HG03442 (cell line): ENCODE data around the gene PAX1.

Experiments
- ATAC-seq: cut with Tn5 transposase; IDR thresholded peaks from one replicate; pipeline ENCODE4 v1.9.1; 2021; ENCODE audit warnings: mild to moderate bottlenecking, moderate library complexity; ENCODE audit not compliant: unreplicated experiment

Gene PAX1

DNA sequence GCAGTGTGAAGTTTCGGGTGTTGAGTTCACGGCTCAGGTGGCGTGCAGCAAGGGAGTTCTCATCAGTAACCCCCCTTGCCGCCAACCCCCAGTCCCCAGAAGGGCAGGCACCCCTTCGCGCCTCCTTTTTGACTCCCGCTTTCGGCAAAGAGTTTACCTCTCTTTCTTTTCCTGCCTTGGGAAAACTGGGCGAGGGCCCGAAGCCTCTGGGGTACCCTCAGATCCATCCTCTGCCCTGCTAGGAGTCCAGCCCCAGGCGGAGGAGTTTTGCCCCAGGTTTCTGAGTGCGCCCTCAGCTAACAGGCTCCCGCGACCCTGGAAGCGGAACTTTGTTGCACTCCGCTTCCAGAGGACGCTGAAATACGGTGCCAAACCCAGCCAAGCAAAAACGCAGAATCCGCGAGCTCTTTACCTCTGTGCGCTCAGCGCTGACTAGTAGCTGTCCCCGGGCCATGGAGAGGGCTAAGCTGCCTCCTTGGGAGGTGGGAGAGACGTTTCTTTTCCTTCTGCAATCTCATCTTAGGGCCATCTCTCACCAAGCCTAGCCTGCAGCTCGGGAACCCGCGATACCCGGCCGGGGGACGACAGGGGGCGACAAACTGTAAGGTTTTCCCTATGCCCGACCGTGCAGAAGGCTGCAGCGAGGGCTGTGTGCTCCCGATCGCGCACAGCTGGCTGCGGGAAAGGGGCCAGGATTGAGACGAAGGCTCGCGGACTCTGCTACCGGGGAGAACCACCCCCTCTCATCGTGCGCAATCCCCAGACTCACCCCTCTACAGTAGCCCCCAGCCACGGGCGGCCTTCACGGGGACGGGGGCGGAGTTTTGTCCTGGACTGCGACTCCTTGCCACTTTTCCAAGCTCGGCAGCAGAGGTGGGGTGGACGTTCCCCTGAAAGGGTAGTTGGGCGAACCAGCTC lies 2.7 kb upstream of the PAX1 start:
- ATAC-seq = no peak

DNA sequence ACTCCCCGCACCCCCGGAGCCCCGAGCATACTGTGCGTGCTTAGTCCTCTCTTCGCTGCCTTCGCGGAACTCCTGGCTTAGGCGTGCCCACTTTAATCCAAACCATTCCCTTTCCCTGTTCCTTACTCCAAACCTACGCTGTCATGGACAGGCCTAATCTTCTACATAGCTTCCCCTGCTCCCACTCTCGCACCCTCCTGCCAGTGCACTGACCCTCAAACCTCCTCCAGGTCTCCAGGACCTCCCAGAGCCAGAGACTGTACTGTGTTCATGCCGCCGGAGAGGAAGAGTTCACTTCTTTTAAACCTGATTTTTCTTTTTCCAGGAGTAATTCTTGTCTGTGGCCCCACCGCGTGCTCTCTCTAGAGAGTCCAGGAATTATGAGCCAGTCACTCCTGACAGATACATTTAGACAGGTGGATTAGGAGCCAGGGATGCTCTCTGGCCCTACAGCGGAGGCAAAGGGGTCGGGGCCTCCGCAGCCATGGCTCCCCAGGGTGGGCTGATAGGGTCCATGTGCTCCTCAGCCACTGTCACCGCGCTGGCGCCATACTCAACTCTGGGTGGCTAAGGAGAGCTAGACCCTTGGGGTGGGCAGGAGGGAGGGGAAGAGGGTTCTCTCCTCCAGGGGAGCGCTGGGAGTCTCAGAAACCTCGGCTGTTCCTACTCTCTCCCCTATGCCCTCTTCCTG lies 1.6 kb upstream of the PAX1 start:
- ATAC-seq = no peak

DNA sequence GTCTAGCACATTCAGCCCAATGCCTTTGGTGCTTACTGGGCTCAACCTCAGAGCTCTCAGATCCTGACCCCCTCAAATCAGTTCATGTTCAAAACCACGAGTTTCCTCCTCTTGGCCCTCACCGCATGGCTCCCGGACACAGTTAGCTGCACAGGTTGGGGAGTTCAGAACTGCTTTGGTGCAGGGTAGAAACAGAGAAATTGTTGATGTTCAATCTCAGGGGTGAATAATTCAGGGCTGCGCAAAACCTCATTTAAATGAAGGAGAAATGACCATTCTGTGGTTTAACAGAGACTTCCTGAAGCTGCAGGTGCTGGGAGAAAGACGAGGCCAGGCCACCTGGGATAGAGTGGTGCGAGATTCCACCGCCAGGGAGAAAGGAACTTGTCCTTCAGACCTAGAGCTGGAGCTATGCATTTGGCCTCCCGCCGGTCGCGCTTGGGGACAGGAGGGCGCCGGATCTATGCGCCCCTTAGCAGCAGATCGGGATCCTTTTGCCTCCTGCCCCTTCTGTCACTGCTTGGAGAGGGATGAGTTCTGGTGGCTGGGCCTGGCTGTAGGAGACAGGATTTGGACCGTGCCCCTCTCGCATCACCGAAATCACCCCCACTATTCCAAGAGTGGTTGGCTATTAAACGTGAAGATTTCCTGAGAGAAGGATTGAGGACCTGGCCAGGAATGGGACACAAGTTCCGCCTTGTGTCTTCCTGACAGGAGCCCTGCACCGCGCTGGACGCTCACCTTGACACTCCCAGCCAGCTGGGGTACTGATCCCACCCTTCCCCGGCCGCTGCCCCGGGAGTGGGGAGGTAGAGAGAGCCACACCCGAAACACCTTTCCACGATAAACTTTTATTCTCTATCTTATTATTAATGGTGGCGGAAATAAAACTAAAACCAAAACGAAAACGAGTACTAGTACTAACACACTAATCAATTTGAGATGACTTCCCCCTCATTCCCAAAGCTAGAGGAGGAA lies 767 bp upstream of the PAX1 start:
- ATAC-seq = no peak

DNA sequence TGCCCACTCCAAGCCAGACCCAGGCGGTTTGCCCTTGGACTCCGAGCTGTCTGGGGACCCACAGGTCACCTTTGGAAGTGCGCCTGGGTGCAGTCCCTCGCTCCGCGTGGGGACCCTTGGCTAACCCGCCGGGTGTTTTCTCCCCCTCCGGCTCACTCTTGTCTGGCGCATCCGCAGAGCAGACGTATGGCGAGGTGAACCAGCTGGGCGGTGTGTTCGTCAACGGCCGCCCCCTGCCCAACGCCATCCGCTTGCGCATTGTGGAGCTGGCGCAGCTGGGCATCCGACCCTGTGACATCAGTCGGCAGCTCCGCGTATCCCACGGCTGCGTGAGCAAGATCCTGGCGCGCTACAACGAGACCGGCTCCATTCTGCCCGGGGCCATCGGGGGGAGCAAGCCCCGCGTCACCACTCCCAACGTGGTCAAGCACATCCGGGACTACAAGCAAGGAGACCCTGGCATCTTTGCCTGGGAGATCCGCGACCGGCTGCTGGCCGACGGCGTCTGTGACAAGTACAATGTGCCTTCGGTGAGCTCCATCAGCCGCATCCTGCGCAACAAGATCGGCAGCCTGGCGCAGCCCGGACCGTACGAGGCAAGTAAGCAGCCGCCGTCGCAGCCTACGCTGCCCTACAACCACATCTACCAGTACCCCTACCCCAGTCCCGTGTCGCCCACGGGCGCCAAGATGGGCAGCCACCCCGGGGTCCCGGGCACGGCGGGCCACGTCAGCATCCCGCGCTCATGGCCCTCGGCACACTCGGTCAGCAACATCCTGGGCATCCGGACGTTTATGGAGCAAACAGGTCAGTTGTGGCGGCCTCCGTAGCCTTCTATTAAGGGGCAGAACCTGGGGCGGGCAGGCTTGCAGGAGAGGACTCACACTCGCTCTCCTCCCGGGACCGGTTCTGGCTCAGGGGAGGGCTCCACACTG lies 1.1 kb downstream of the PAX1 start:
- no peak for ATAC-seq

DNA sequence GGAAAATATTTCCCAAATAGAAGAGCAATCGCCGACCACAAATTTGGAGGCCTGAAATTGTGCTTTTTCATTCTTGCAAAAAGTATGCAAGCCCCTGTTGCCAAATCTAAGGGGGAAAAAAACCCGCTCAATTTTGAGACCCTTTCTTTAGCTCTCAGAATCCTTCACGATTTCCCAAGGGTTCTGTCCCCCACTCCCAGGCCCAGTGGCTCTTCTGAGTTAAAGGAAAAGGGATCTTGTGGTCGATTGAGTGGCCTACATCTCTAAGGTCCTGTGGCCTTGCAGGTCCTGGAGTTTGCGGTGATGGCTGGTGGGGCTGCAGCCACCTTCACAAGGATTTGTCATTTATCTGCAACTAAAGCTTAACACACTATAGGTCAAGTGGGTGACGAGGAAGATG lies 1.8 kb downstream of the PAX1 start:
- no peak for ATAC-seq

- no peak for ATAC-seq
These were observed 2.7 kb downstream of the PAX1 start for GRCh38 chr20:21707999-21708737.

GRCh38 chr20:21708738-21709534 lies 3.5 kb downstream of the PAX1 start:
- no peak for ATAC-seq

DNA sequence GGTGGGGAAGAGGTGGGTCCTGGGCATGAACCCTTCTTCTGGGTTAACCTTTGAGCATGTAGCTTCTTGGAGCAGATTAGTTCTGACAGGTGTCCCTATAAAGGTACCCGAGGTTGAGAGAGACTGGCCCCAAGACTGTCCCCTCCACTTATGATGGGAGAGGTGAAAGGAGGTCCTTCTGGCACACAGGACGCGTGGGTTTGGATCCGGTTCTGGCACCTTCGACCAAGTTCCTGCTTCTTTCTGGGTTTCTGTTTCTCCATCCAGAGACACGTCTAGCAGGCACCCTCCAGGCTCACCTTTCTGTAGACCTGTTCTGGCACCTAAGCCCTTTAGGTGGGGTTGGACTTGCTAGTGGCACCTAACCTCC lies 4.1 kb downstream of the PAX1 start:
- ATAC-seq = no peak

DNA sequence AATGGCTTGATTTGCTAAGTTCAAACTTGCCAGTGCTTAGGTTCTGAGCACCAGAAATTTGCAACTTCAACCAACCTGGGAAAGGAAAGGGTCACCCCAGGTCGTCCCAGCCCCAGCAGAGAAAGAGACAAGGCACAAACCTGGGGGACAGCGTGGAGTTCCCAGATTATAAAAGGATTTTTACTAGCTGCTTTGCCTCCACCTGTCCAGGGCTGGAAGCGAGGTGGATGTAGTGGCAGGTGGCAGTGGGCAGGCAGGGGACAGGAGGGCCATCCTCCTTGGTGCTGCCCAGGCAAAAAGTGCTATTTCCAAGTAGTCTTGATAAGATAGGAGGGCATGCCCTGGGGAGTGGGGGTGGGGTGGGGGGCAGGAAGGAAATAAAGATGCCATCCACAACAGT lies 4.9 kb downstream of the PAX1 start:
- ATAC-seq = no peak

GRCh38 chr20:21710863-21711431 lies 5.5 kb downstream of the PAX1 start:
- no peak for ATAC-seq

- no peak for ATAC-seq
These were observed 7.1 kb downstream of the PAX1 start for GRCh38 chr20:21712443-21713059.

GRCh38 chr20:21713470-21713869 lies 8.0 kb downstream of the PAX1 start:
- ATAC-seq = no peak

GRCh38 chr20:21713901-21714296 lies 8.4 kb downstream of the PAX1 start:
- ATAC-seq = no peak

DNA sequence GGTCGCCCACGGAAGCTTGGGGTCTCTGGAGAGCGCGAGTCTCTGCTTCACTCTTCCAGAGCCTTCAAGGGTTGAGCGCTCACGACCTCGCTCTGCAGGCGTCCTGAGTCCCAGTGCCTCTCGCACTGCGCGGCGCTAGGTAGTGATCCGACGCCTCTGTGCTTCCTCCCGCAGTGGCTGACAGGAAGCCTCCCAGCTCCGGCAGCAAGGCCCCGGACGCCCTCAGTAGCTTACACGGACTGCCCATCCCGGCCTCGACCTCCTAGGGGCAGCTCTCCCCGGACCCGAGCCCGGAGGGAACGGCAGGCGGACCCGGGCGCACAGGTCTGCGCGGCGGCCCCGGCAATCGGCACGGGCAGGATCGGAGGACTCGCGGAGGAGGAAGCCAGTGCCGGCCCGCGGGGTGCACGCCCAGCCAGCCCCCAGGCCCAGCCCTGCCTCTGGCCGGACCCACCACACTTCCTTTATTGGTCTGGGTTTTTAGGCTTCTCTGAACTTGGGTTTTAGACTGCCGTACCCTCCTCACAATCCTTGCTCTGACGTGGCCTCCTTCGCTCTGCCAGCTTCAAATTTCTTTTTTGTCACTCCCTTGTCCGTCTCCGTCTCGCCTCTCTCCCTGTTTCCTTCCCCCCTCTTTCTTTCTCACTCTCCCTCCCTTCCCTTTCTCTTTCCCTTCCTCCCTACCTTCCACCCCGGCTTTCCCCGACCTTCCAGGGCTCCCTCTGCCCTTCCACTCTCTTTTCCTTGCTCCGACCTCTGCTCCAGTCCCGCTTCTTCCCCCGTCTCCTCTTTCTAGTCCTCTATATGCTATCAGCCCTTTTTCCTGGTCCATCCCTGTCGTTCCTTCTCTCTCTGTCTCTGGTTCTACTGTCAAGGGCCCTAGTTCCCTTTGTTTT lies 9.1 kb downstream of the PAX1 start:
- no peak for ATAC-seq

GRCh38 chr20:21715193-21715881 lies 9.9 kb downstream of the PAX1 start:
- no peak for ATAC-seq

GRCh38 chr20:21719592-21720214 lies 14.2 kb downstream of the PAX1 start:
- ATAC-seq = no peak
